IPS-NIHi7 (cell line): ENCODE measurements around the gene KCNQ1OT1.
"Not testable (repeated sequence)": the region's sequence is repeated elsewhere in the genome, so short reads cannot be mapped to it uniquely, and the experiment has no call there.

Source experiments
- DNase-seq: peaks from one replicate; pipeline ENCODE4 v3.0.0; 2012; ENCODE audit warnings: mixed read lengths; ENCODE audit errors: extremely low spot score

The KCNQ1OT1 gene

DNA sequence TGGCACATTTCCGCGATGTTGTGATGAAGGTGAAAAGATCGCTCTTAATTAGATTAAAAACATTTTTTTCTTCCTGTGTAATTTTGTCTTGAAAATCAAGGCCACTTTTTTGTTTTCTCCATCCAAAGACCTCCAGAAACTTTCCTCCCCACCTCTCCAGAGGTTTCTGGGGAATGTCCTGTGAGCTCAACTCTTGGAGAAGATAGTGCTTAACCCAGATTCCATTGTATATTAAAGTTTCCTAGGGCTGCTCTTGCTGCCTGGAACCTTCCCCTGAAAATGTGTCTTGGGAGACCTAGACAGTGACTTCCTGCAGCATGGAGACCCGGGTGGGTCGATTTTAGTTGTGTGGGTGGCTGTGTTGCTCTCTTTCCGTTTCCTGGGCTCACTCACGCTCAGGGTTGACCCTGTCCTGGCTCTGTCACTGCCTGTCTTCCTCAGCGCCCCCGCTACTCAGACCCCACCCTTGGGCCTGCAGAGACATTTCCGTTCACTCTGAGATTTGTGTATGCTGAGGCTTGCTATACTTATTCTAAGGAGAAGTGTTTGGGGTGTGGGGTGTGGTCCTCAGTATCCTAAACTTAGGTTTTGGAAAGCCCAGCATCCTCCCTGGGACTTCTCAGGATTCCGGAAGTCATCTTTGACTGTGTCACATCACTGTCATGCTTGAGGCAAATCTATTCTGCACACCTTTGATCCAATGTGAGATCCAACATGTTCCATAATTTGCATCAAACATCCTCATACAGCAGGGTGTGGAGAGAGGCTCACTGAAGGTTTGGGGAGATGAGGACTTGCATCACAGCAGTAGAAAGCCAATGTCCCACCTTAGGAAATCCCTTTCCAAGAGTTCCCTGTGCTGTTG lies 47.2 kb downstream of the KCNQ1OT1 start:
- peak; percentile 4 for DNase-seq

- peak; percentile 13 for DNase-seq
These were observed 47.9 kb downstream of the KCNQ1OT1 start for GRCh38 chr11:2651826-2652271.

DNA sequence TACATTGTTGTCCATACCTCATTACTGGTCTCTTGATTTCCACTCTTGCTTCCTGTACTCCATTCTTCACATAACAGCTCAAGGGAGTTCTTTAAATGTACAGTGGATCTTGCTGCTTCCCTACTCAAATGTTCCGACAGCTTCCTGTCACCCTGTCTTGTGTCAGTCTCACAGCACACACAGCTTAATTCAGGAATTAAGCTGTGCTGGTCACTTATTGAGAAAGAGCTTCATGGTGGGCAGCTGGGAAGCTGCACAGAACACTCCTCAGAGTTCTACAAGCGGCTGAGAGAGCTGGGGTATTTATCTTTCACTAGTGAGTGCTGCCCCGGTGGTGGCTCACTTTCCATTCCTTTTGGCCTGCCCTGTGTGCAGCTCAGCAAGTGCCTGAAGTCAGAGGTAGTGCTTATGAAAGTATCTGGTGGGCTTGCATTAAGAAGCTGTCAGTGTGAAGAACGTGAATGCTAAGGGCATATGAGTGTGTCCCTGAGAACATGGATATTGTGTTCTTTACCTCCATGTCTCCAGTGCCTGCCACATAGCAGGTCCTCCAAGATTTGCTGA lies 48.7 kb downstream of the KCNQ1OT1 start:
- DNase-seq: peak; percentile 3

DNA sequence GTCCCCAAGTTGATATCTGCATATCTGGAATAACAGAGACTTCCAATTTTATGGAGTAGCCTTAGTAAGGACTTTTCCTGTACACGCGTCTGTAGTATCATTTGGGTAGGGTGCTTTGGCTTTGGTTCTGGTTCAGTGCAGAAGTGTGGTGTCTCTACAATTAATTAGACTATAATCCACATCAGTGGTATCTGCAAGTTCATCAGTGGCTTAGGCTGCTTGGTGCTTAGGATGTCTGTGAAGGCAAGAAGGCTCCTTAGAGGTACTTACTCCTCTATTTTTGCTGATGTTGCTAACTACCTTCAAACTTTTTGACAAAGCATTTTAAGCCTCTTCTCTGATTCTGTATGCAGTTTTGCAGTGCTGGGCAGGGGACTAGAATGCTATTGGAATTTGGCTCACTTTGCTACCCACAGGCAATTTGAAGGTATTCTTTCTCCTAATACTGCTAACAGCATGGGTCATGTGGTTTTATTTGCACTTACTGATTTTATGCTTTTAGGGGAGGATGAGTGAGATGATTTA lies 49.4 kb downstream of the KCNQ1OT1 start:
- DNase-seq: no peak

GRCh38 chr11:2649848-2650247 lies 49.9 kb downstream of the KCNQ1OT1 start:
- no peak for DNase-seq

DNA sequence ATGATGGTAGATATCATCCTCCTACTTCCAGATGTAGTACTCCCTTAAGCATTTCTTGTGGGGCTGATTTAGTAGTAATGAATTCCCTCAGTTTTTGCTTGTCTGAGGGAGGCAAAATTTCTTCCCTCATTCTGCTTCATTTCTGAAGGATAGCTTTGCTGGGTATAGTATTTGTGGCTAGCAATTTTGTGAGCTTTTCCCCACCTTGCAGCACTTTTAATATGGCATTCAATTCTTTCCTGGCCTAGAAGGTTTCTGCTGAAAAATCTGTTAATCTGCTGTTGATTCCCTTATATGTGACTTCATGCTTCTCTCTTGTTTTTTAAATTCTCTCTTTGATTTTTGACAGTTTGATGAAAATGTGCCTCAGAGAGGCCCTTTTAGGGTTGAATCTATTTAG lies 50.4 kb downstream of the KCNQ1OT1 start:
- DNase-seq: no peak

DNA sequence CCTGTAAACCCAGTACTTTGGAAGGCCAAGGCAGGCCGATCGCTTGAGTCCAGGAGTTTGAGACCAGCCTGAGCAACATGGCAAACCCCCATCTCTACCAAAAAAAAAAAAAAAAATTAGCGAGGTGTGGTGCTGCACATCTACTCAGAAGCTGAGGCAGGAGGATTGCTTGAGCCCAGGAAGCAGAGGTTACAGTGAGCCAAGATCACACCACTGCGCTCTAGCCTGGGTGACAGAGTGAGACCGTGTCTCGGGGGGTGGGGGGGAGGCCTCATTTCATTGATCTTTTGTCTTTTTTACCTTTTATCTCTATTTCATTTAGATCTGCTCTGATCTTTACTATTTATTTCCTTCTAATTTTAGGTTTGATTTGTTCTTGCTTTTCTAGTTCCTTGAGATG lies 51.8 kb downstream of the KCNQ1OT1 start:
- DNase-seq: no peak

- DNase-seq: no peak
These were observed 52.6 kb downstream of the KCNQ1OT1 start for GRCh38 chr11:2647167-2647566.

- peak; percentile 10 for DNase-seq
These were observed 54.0 kb downstream of the KCNQ1OT1 start for GRCh38 chr11:2645779-2646118.

GRCh38 chr11:2644844-2645778 lies 54.7 kb downstream of the KCNQ1OT1 start:
- DNase-seq: peak; percentile 5

- DNase-seq: no peak
These were observed 56.0 kb downstream of the KCNQ1OT1 start for GRCh38 chr11:2643746-2644145.

- no peak for DNase-seq
These were observed 58.2 kb downstream of the KCNQ1OT1 start for GRCh38 chr11:2641623-2642022.

DNA sequence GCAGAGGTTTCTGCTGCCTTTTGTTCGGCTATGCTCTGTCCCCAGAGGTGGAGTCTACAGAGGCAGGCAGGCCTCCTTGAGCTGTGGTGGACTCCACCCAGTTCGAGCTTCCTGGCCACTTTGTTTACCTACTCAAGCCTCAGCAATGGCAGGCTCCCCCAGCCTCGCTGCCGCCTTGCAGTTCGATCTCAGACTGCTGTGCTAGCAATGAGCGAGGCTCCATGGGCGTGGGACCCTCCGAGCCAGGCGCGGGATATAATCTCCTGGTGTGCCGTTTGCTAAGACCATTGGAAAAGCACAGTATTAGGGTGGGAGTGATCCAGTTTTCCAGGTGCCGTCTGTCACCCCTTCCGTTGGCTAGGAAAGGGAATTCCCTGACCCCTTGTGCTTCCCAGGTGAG lies 60.0 kb downstream of the KCNQ1OT1 start:
- not testable (repeated sequence) for DNase-seq

DNA sequence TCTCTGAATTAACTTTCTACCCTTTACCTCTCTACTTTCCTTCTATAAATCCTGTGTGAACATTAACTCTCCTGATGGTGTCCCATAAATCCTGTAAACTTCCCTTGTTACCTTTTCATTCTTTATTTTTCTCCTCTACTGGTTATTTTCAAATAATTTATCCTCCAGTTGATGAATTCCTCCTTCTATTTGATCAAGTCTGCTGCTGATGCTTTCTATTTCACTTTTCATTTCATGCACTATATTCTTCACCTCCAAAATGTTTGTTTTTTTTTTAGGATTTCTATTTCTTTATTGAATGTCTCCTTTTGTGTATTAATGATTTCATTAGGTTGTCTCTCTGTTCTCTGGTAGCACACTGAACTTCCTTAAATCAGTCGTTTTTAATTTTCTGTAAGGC lies 68.6 kb downstream of the KCNQ1OT1 start:
- DNase-seq: no peak

GRCh38 chr11:2630679-2631078 lies 69.1 kb downstream of the KCNQ1OT1 start:
- DNase-seq: no peak

- no peak for DNase-seq
These were observed 74.6 kb downstream of the KCNQ1OT1 start for GRCh38 chr11:2625183-2625582.

- DNase-seq: no peak
These were observed 77.9 kb downstream of the KCNQ1OT1 start for GRCh38 chr11:2621894-2622293.

GRCh38 chr11:2612884-2613571 lies 86.8 kb downstream of the KCNQ1OT1 start:
- no peak for DNase-seq

DNA sequence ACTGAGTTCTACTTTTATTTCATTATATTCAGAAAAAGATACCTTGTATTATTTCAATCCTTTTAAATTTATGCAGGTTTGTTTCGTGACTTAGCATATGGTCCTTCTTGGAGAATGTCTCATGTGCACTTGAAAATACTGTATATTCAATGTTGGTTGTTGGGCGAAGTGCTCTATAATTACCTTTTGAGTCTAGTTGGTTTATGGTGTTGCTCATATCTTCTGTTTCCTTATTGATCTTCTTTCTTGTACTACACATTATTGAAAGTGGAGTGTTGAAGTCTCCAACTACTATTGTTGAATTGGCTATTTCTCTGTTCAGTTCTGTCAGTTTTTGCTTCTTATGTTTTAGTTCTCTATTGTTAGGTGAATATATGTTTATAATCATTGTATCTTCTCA lies 90.4 kb downstream of the KCNQ1OT1 start:
- DNase-seq: no peak

DNA sequence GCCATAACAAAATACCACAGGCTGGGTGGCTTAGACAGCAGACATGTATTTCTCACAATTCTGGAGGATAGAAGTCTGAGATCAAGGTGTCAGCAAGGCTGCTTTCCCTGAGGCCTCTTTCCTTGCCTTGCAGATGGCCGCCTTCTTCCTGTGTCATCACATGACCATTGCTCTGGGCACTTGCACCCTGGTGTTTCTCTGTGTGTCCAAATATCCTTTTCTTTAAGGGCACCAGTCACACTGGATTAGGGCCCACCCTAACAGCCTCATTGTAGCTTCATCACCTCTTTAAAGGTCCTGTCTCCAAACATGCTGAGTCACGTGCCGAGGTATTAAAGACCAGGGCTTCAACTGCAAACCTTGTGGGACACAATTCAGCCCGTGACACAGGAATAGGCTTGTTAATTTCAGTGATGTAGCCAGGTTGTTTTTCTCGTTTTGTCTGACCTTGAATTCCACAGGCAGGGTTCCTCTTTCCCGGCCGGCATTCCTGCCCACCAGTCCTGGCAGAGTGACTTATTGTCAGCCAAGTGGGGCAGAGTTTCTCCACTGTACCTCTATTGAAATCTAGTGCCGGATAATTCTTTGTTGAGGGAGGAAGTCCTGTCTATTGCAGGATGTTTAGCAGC lies 100.1 kb downstream of the KCNQ1OT1 start:
- no peak for DNase-seq

DNA sequence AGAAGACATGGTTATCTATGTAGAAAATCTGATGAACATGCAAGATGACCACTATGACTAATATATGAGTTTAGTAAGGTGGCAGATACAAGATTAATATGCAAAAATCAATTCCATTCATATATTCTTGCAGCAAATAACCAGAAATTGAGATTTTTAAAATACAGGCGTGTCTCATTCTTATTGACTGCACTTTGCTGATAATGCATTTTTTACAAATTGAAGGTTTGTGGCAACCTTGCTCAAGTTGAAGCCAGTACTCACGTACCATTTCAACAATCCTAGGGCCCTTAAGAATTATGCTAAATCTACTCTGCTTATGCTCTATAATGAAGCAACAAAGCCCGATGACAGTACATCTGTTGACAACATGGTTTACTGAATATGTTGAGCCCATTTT lies 104.6 kb downstream of the KCNQ1OT1 start:
- no peak for DNase-seq
